Ascending aorta (tissue), 2 donors: ENCODE data around the gene PRKAG1. TPM values are rescaled to one million over a fixed set of nuclear protein-coding genes. Genes with fewer than 3 reads are reported as not detected.
"Not testable (repeated sequence)": the region's sequence is repeated elsewhere in the genome, so short reads cannot be mapped to it uniquely, and the experiment has no call there.

Source experiments
- DNase-seq, 2 donors: peaks; one replicate each; pipeline ENCODE4 v3.0.0-alpha.2; 2019; ENCODE audit warnings: low spot score in 2 of 2
- H3K27ac ChIP-seq, 2 donors: fragments of 200-600 bp; sonication (generic); one replicate each; pipeline ENCODE4 v1.5.1; 2016 to 2017; ENCODE audit warnings: mild to moderate bottlenecking in 1 of 2
- H3K27me3 ChIP-seq: fragments of 200-600 bp; sonication (generic); one replicate; pipeline ENCODE4 v1.5.1; 2017
- H3K36me3 ChIP-seq, 2 donors: fragments of 200-600 bp; sonication (generic); one replicate each; pipeline ENCODE4 v1.5.1; 2016
- H3K4me1 ChIP-seq, 2 donors: fragments of 200-600 bp; sonication (generic); one replicate each; pipeline ENCODE4 v1.5.1; 2016 to 2017; ENCODE audit warnings: mild to moderate bottlenecking in 1 of 2
- H3K4me3 ChIP-seq, 2 donors: fragments of 200-600 bp; sonication (generic); one replicate each; pipeline ENCODE4 v1.5.1; 2016 to 2017; ENCODE audit warnings: mild to moderate bottlenecking in 1 of 2
- H3K9me3 ChIP-seq, 2 donors: fragments of 200-600 bp; sonication (generic); one replicate each; pipeline ENCODE4 v1.5.1; 2016
- intact Hi-C: fragments of 100-400 bp; cut with DNase I; formaldehyde crosslinking; loops from one replicate; pipeline ENCODE4 v1.15.1; 2023
- total RNA-seq: library from RNA; depleted of rRNA; stranded (reverse); fragments of >200 nt; gene quantifications from one replicate; pipeline ENCODE4 v1.1.0, GENCODE V29; 2016
- TF ChIP-seq, protein P1 (sequence below), 3 experiments: fragments of 200-600 bp in 2 of 3; fragments of 450-650 bp in 1 of 3; sonication (generic) in 2 of 3; IDR thresholded peaks; one replicate each; pipeline ENCODE4 v1.5.1; 2016 to 2019; ENCODE audit warnings: antibody characterized with exemption in 3 of 3, mild to moderate bottlenecking in 1 of 3, moderate library complexity in 1 of 3

PRKAG1 gene
- total RNA-seq: 32.8 TPM

GRCh38 chr12:49018261-49019119, at the start of gene PRKAG1:
TSS of gene PRKAG1 (minus strand) at chr12:49018776. CDS start at chr12:49018740, 36 bp downstream.
- intact Hi-C loops: loop anchor here (1.0 to 5.0 kb wide), 3 partner anchors 39 to 89 kb away; no protein-coding TSS in a partner anchor
- Histone ChIP-seq H3K4me3 (peak within 1 kb of the TSS; percentile 85 to 87), H3K27me3 (no peaks in the 10 kb centered on the region), H3K4me1 (peaks cover 0 to 6% of the 10 kb centered on the region in 2 donors), H3K9me3 (no peaks in the 10 kb centered on the region), H3K36me3 (peaks cover 23 to 29% of the 10 kb centered on the region in 2 donors), H3K27ac (peak within 1 kb of the TSS; percentile 86 to 96)
- peak; percentile 87 to 98 for DNase-seq
- TF ChIP-seq, protein P1, sequence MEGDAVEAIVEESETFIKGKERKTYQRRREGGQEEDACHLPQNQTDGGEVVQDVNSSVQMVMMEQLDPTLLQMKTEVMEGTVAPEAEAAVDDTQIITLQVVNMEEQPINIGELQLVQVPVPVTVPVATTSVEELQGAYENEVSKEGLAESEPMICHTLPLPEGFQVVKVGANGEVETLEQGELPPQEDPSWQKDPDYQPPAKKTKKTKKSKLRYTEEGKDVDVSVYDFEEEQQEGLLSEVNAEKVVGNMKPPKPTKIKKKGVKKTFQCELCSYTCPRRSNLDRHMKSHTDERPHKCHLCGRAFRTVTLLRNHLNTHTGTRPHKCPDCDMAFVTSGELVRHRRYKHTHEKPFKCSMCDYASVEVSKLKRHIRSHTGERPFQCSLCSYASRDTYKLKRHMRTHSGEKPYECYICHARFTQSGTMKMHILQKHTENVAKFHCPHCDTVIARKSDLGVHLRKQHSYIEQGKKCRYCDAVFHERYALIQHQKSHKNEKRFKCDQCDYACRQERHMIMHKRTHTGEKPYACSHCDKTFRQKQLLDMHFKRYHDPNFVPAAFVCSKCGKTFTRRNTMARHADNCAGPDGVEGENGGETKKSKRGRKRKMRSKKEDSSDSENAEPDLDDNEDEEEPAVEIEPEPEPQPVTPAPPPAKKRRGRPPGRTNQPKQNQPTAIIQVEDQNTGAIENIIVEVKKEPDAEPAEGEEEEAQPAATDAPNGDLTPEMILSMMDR (IDR thresholded peaks at IDR 0.05): peak; percentile 5 to 56 (median 55)

- no peak overlapping the region for H3K27ac ChIP-seq
- H3K9me3 ChIP-seq: no peaks in the 10 kb centered on the region
- no peak for DNase-seq
- TF ChIP-seq, protein P1 (IDR thresholded peaks at IDR 0.05): no peak
- intact Hi-C loops: loop anchor here (10.0 kb wide), 1 partner anchor 279 kb away; the partner anchor contains the start of gene DNAJC22
- no peak overlapping the region for H3K4me3 ChIP-seq
- H3K4me1 ChIP-seq: peaks cover 8 to 10% of the 10 kb centered on the region in 2 donors
- H3K36me3 ChIP-seq: no peaks in the 10 kb centered on the region
- H3K27me3 ChIP-seq: no peaks in the 10 kb centered on the region
Measured at GRCh38 chr12:49066120-49066519, 47.5 kb upstream of the PRKAG1 start.

GRCh38 chr12:49064767-49065152, 46.2 kb upstream of the PRKAG1 start:
- no peak overlapping the region for H3K27ac ChIP-seq
- no peak overlapping the region for H3K4me3 ChIP-seq
- H3K36me3 ChIP-seq: no peaks in the 10 kb centered on the region
- H3K27me3 ChIP-seq: no peaks in the 10 kb centered on the region
- DNase-seq: no peak
- TF ChIP-seq, protein P1 (IDR thresholded peaks at IDR 0.05): no peak
- H3K4me1 ChIP-seq: peaks cover 3% of the 10 kb centered on the region in 2 donors
- no peaks in the 10 kb centered on the region for H3K9me3 ChIP-seq
- intact Hi-C loops: loop anchor here (1.0 to 10.0 kb wide), 2 partner anchors 57 to 280 kb away; partner anchors contain the start of gene DNAJC22

DNA sequence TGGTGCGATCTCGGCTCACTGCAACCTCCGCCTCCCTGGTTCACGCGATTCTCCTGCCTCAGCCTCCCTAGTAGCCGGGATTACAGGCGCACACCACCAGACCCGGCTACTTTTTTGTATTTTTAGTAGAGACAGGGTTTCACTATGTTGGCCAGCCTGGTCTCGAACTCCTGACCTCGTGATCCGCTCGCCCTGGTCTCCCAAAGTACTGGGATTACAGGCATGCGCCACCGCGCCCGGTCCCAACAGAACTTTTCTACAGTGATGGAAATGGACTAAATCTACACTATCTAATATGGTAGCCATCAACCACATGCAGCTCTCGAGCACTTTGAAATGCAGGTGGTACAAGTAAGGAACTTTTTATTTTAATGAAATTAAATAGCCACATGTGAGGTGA, 43.3 kb upstream of the PRKAG1 start:
- not testable (repeated sequence) for H3K9me3 ChIP-seq, H3K27ac ChIP-seq, DNase-seq, H3K27me3 ChIP-seq, H3K36me3 ChIP-seq
- Histone ChIP-seq H3K4me3 (peak overlapping the region in 1 of 2 donors; percentile 96), H3K4me1 (peaks cover 7 to 17% of the 10 kb centered on the region in 2 donors)
- intact Hi-C loops: loop anchor here (2.0 to 10.0 kb wide), 2 partner anchors 173 to 283 kb away; partner anchors contain the start of gene DNAJC22

GRCh38 chr12:49061157-49061650, 42.6 kb upstream of the PRKAG1 start:
- no peak for DNase-seq
- H3K4me1 ChIP-seq: peaks cover 8 to 18% of the 10 kb centered on the region in 2 donors
- peak overlapping the region; percentile 94 to 98 for H3K27ac ChIP-seq
- H3K36me3 ChIP-seq: no peaks in the 10 kb centered on the region
- intact Hi-C loops: loop anchor here (10.0 kb wide), 1 partner anchor 284 kb away; the partner anchor contains the start of gene DNAJC22
- TF ChIP-seq, protein P1 (IDR thresholded peaks at IDR 0.05): no peak
- no peaks in the 10 kb centered on the region for H3K9me3 ChIP-seq
- peak overlapping the region; percentile 96 to 97 for H3K4me3 ChIP-seq
- no peaks in the 10 kb centered on the region for H3K27me3 ChIP-seq
